Osteoblast (primary cell): Measurements from ENCODE around the gene FRMD4B. TPM values are rescaled to one million over a fixed set of nuclear protein-coding genes. Genes with fewer than 3 reads are reported as not detected.

ENCODE experiments used
- DNase-seq: peaks from one replicate; pipeline ENCODE4 v3.0.0; 2011; ENCODE audit warnings: low spot score, mixed read lengths; ENCODE audit not compliant: insufficient read length; ENCODE audit errors: missing footprints
- H2AFZ ChIP-seq: 2 replicates; pipeline ENCODE4 v1.6.0; 2011; ENCODE audit warnings: mild to moderate bottlenecking, low read length
- H3K27ac ChIP-seq: 2 replicates; pipeline ENCODE4 v1.5.1; 2011; ENCODE audit warnings: mild to moderate bottlenecking, low read depth, low read length, moderate library complexity
- H3K27me3 ChIP-seq: 2 replicates; pipeline ENCODE4 v1.6.0; 2012; ENCODE audit warnings: mild to moderate bottlenecking, control low read depth, inconsistent platforms, low read length, moderate library complexity; ENCODE audit not compliant: insufficient read depth
- H3K36me3 ChIP-seq: 2 replicates; pipeline ENCODE4 v1.5.1; 2011; ENCODE audit warnings: mild to moderate bottlenecking, low read length, control low read depth, moderate library complexity; ENCODE audit not compliant: insufficient read depth
- H3K4me1 ChIP-seq: 2 replicates; pipeline ENCODE4 v1.5.1; 2011; ENCODE audit warnings: mild to moderate bottlenecking, low read length, control low read depth, moderate library complexity; ENCODE audit not compliant: insufficient read depth
- H3K4me2 ChIP-seq: 2 replicates; pipeline ENCODE4 v1.6.0; 2011; ENCODE audit warnings: mild to moderate bottlenecking, low read length; ENCODE audit not compliant: insufficient read depth
- H3K4me3 ChIP-seq: fragments of 200-600 bp; sonication (generic); 3 replicates; pipeline ENCODE4 v1.5.1; 2012; ENCODE audit warnings: mild to moderate bottlenecking, low read length, inconsistent platforms; ENCODE audit not compliant: insufficient read depth
- H3K79me2 ChIP-seq: 2 replicates; pipeline ENCODE4 v1.6.0; 2012; ENCODE audit warnings: mild to moderate bottlenecking, low read length, control low read depth, inconsistent platforms; ENCODE audit not compliant: insufficient read depth
- H3K9me3 ChIP-seq: 2 replicates; pipeline ENCODE4 v1.5.1; 2011; ENCODE audit warnings: low read depth, low read length, control low read depth
- H4K20me1 ChIP-seq: 2 replicates; pipeline ENCODE4 v1.6.0; 2012; ENCODE audit warnings: mild to moderate bottlenecking, low read length, control low read depth; ENCODE audit not compliant: insufficient read depth
- total RNA-seq: library from RNA; depleted of rRNA; stranded (reverse); fragments of >200 nt; gene quantifications from 2 replicates; pipeline ENCODE4 v1.2.3, GENCODE V29; 2012
- TF ChIP-seq, protein P1 (sequence below): IDR thresholded peaks from 2 replicates; pipeline ENCODE4 v1.5.1; 2011; ENCODE audit warnings: mild to moderate bottlenecking, low read depth, low read length, moderate library complexity; ENCODE audit errors: extremely low read depth

The FRMD4B gene
- total RNA-seq: 0.72 and 0.88 TPM in 2 replicates

DNA sequence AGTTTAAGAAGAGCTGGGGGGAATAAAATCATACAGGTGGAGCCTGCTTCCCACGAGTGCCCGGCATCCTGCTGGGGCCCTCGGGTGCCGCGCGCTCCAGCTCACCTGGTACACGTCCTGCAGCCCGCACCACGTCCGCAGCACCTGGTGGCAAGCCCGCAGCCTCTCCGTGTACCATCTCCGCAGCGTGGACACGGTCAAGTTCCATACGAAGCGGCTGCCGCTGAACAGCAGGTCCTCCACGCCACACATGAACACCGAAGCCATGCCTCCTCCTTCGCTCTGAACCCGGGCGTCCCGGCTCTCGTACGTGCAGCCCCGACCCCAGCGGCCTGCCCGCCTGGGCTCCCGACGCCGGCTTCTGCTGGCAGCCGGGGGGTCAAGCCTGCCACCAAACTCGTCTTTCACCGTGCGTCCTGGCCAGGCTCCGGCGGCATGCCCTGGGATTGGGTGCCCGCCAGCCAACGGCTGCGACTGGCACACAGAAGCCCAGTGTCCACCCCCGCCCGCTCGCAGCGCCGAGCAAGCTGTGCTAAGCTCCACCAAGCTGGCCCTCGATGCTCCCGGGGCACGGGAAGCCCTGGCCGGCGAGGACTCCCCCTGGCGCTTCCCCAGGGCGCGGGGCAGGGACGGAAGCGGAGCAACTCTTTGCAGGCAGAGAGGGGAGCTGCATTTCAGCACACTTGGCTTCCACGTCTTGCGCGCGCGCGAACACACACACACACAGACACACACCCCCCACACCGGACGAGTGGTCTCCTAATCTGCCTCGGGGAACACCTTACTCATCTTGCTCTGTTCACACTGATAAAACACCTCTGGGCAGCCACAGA is at the start of gene FRMD4B:
FRMD4B (minus strand) TSS at position 366 of the 833 bp plus-strand sequence; CDS start at position 267, 99 bp downstream.
- no peaks in the 10 kb centered on the region for H4K20me1 ChIP-seq
- H3K79me2 ChIP-seq: no peaks in the 10 kb centered on the region
- peak within 1 kb of the TSS; percentile 84 for H3K4me2 ChIP-seq
- H3K27ac ChIP-seq: no peak within 1 kb of the TSS
- no peaks in the 10 kb centered on the region for H3K36me3 ChIP-seq
- peak; percentile 89 for DNase-seq
- TF ChIP-seq, protein P1, sequence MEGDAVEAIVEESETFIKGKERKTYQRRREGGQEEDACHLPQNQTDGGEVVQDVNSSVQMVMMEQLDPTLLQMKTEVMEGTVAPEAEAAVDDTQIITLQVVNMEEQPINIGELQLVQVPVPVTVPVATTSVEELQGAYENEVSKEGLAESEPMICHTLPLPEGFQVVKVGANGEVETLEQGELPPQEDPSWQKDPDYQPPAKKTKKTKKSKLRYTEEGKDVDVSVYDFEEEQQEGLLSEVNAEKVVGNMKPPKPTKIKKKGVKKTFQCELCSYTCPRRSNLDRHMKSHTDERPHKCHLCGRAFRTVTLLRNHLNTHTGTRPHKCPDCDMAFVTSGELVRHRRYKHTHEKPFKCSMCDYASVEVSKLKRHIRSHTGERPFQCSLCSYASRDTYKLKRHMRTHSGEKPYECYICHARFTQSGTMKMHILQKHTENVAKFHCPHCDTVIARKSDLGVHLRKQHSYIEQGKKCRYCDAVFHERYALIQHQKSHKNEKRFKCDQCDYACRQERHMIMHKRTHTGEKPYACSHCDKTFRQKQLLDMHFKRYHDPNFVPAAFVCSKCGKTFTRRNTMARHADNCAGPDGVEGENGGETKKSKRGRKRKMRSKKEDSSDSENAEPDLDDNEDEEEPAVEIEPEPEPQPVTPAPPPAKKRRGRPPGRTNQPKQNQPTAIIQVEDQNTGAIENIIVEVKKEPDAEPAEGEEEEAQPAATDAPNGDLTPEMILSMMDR: no peak
- peak within 1 kb of the TSS; percentile 71 for H3K4me3 ChIP-seq
- H3K4me1 ChIP-seq: peaks cover 4% of the 10 kb centered on the region
- H3K27me3 ChIP-seq: peaks cover 29% of the 10 kb centered on the region
- H3K9me3 ChIP-seq: no peaks in the 10 kb centered on the region
- H2AFZ ChIP-seq: peak within 1 kb of the TSS; percentile 46

DNA sequence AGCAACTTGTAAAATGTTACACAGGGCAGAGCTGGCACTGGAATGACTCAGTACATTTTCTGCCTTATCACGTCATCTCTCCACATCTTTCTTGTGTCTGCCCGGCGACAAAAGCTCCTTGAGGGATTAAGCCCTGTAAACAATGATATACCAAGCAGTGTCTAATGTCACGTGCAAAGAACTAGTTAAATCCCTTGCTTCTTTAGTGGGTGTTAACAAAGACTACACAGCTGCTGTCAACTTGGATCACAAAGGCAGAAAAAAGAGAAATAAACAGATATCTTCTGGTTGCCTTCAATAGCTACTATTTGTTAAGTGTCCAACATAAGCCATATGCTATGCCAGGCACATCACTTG is 48.1 kb upstream of the FRMD4B start:
- Histone ChIP-seq H4K20me1 (no peaks in the 10 kb centered on the region), H3K36me3 (no peaks in the 10 kb centered on the region), H3K9me3 (no peaks in the 10 kb centered on the region), H2AFZ (no peak overlapping the region), H3K79me2 (no peaks in the 10 kb centered on the region), H3K27ac (no peak overlapping the region), H3K4me1 (no peaks in the 10 kb centered on the region), H3K27me3 (peaks cover 14% of the 10 kb centered on the region), H3K4me2 (no peak overlapping the region), H3K4me3 (no peak overlapping the region)
- no peak for DNase-seq
- TF ChIP-seq, protein P1: no peak

DNA sequence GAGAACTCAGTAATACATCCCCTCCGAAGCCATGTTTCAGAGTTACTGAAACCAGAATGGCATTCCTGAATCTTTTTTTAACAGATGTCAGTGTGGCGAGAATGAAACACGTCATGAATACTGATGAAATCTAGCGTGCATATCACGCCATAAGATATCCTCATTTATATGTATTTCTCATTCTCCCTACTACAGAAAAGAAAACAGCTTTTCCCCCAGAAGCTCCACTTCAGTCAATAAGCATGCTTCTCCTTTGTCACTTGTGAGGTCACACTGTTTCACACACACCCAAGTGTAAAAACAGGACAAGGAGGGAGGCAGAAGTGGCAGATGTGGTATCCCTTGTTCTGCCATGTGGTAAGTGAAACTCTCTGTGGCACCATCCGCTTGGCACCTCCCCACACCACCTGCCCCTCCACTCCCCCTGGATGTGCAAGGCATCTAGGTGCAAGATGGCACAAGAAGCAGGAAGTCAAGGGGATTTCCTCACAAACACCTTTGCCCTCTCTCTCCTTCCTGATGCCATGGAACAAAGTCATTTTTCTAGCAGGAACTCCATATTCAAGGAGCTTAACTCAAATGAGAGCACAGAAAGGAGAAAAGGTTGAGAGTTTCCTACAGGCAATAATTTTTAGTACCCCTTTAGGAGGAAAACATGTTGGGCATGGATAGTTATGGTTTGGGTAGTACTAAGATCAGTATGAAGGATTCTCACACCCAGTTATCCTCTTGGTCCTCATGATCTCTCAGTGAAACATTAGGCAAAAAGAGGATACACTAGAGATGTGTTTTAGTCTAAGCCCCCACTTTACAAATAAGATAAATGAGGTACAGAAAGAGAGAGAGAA is 47.5 kb upstream of the FRMD4B start:
- H3K36me3 ChIP-seq: no peaks in the 10 kb centered on the region
- no peaks in the 10 kb centered on the region for H4K20me1 ChIP-seq
- TF ChIP-seq, protein P1: no peak
- H2AFZ ChIP-seq: no peak overlapping the region
- H3K27me3 ChIP-seq: peaks cover 14% of the 10 kb centered on the region
- no peak for DNase-seq
- no peaks in the 10 kb centered on the region for H3K4me1 ChIP-seq
- no peak overlapping the region for H3K4me2 ChIP-seq
- no peaks in the 10 kb centered on the region for H3K9me3 ChIP-seq
- no peaks in the 10 kb centered on the region for H3K79me2 ChIP-seq
- no peak overlapping the region for H3K4me3 ChIP-seq
- H3K27ac ChIP-seq: no peak overlapping the region
